HG03066 (cell line): ENCODE measurements around the gene KLK7.
"Not testable (repeated sequence)": the region's sequence is repeated elsewhere in the genome, so short reads cannot be mapped to it uniquely, and the experiment has no call there.

Experiments used
- ATAC-seq: cut with Tn5 transposase; IDR thresholded peaks from one replicate; pipeline ENCODE4 v1.9.1; 2021; ENCODE audit warnings: low read depth; ENCODE audit not compliant: unreplicated experiment

The KLK7 gene

GRCh38 chr19:50978772-50979390 is 4.8 kb downstream of the KLK7 start:
- ATAC-seq = no peak

GRCh38 chr19:50977626-50978025 is 6.1 kb downstream of the KLK7 start:
- no peak for ATAC-seq

- ATAC-seq = no peak
Measured at GRCh38 chr19:50975766-50976165, 8.0 kb downstream of the KLK7 start.

- no peak for ATAC-seq
Measured at GRCh38 chr19:50974702-50975556, 8.8 kb downstream of the KLK7 start.

GRCh38 chr19:50972795-50973376 is 10.8 kb downstream of the KLK7 start:
- no peak for ATAC-seq

- not testable (repeated sequence) for ATAC-seq
Measured at GRCh38 chr19:50969810-50970209, 13.9 kb downstream of the KLK7 start.

GRCh38 chr19:50969413-50969760 is 14.3 kb downstream of the KLK7 start, which contains the start of gene KLK6:
KLK6 (minus strand) TSS chr19:50969591; CDS start chr19:50968104, 1,487 bp downstream.
- no peak for ATAC-seq

GRCh38 chr19:50968716-50969412 is 14.9 kb downstream of the KLK7 start:
- no peak for ATAC-seq

- ATAC-seq = no peak
Measured at GRCh38 chr19:50967929-50968715, 15.6 kb downstream of the KLK7 start.

- no peak for ATAC-seq
Measured at GRCh38 chr19:50964266-50964665, 19.5 kb downstream of the KLK7 start.

- ATAC-seq = no peak
Measured at GRCh38 chr19:50963381-50963780, 20.3 kb downstream of the KLK7 start.

GRCh38 chr19:50962245-50962644 is 21.5 kb downstream of the KLK7 start:
- ATAC-seq = no peak

GRCh38 chr19:50959731-50960500 is 23.8 kb downstream of the KLK7 start:
- no peak for ATAC-seq

GRCh38 chr19:50957587-50957986 is 26.1 kb downstream of the KLK7 start:
- ATAC-seq = no peak

- no peak for ATAC-seq
Measured at GRCh38 chr19:50952910-50953309, 30.8 kb downstream of the KLK7 start, which contains the start of gene KLK5. KLK5 (minus strand) TSS chr19:50953038; CDS start chr19:50952657, 381 bp downstream.

GRCh38 chr19:50949861-50950260 is 33.9 kb downstream of the KLK7 start:
- no peak for ATAC-seq

GRCh38 chr19:50947123-50947522 is 36.6 kb downstream of the KLK7 start:
- ATAC-seq = no peak

- ATAC-seq = no peak
Measured at GRCh38 chr19:50944795-50945194, 38.9 kb downstream of the KLK7 start.

- ATAC-seq = no peak
Measured at GRCh38 chr19:50943074-50943828, 40.5 kb downstream of the KLK7 start.
